Nephron progenitor cell (in vitro differentiated cells): ENCODE measurements around the gene CBR4.

Experiments used
- DNase-seq: peaks from one replicate; pipeline ENCODE4 v3.0.0; 2021
- H3K27ac Mint-ChIP-seq: 2 replicates; pipeline ENCODE4 v1.8.0; 2021; ENCODE audit warnings: mild to moderate bottlenecking, moderate library complexity, mixed read lengths
- H3K27me3 Mint-ChIP-seq: 2 replicates; pipeline ENCODE4 v1.8.0; 2021; ENCODE audit warnings: mild to moderate bottlenecking, low read depth, mixed read lengths; ENCODE audit not compliant: poor library complexity
- H3K36me3 Mint-ChIP-seq: 2 replicates; pipeline ENCODE4 v1.8.0; 2021; ENCODE audit warnings: low read depth, mixed read lengths
- H3K4me1 Mint-ChIP-seq: 2 replicates; pipeline ENCODE4 v1.8.0; 2021; ENCODE audit warnings: mixed read lengths
- H3K4me3 Mint-ChIP-seq: 2 replicates; pipeline ENCODE4 v1.8.0; 2021; ENCODE audit warnings: mild to moderate bottlenecking, moderate library complexity, mixed read lengths
- H3K9me3 Mint-ChIP-seq: 2 replicates; pipeline ENCODE4 v1.8.0; 2021; ENCODE audit warnings: mild to moderate bottlenecking, moderate library complexity, mixed read lengths
- TF ChIP-seq, protein P1 (sequence below): fragments of 200-600 bp; sonication (generic); IDR thresholded peaks from 2 replicates; pipeline ENCODE4 v1.5.0; 2021; ENCODE audit warnings: antibody characterized with exemption

CBR4 gene

DNA sequence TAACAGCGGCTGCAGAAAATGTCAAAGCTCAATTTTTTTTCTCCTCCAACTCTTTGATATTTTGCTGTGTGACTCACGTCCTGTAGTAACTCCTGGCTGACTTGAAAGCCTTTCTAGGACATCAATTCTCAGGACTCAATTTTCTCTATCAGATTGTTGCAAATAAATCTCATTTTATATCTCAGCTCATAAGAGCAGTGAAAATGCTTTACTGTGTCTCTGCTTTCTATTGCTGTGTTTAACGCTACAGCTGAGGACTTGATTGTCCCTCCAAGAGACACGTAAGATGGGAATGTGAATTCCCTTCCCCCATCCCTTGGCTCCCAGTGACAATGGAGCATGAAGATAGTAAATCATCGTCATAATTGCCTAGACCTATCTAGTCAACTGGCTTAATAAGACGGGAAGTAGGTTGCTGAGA is 20.5 kb upstream of the CBR4 start:
- Mint-ChIP-seq H3K27me3 (peaks cover 11% of the 10 kb centered on the region), H3K4me1 (peaks cover 26% of the 10 kb centered on the region), H3K36me3 (no peaks in the 10 kb centered on the region), H3K9me3 (peaks cover 6% of the 10 kb centered on the region), H3K4me3 (no peak overlapping the region), H3K27ac (no peak overlapping the region)
- DNase-seq = no peak
- TF ChIP-seq, protein P1, sequence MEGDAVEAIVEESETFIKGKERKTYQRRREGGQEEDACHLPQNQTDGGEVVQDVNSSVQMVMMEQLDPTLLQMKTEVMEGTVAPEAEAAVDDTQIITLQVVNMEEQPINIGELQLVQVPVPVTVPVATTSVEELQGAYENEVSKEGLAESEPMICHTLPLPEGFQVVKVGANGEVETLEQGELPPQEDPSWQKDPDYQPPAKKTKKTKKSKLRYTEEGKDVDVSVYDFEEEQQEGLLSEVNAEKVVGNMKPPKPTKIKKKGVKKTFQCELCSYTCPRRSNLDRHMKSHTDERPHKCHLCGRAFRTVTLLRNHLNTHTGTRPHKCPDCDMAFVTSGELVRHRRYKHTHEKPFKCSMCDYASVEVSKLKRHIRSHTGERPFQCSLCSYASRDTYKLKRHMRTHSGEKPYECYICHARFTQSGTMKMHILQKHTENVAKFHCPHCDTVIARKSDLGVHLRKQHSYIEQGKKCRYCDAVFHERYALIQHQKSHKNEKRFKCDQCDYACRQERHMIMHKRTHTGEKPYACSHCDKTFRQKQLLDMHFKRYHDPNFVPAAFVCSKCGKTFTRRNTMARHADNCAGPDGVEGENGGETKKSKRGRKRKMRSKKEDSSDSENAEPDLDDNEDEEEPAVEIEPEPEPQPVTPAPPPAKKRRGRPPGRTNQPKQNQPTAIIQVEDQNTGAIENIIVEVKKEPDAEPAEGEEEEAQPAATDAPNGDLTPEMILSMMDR = no peak

DNA sequence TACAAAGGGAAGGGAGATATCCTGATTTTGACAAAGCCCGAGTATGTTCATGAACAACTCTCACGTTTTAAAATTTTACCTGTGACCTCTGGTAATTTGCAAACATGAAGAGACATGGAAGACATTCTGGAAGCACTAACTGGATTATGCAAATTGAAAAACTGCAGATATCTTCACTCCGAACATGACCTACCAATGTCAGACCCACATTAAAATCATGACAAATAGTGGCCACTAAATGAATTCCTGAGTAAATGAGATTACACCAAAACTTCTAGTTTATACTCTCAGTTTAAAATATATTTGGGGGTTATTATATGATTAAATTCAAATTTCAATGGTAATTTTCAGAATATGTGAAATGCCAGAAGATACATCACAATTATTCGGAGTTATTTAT is 19.9 kb upstream of the CBR4 start:
- Mint-ChIP-seq H3K27me3 (peaks cover 11% of the 10 kb centered on the region), H3K9me3 (peaks cover 6% of the 10 kb centered on the region), H3K27ac (no peak overlapping the region), H3K36me3 (no peaks in the 10 kb centered on the region), H3K4me3 (no peak overlapping the region), H3K4me1 (peaks cover 26% of the 10 kb centered on the region)
- TF ChIP-seq, protein P1 = no peak
- DNase-seq = no peak

DNA sequence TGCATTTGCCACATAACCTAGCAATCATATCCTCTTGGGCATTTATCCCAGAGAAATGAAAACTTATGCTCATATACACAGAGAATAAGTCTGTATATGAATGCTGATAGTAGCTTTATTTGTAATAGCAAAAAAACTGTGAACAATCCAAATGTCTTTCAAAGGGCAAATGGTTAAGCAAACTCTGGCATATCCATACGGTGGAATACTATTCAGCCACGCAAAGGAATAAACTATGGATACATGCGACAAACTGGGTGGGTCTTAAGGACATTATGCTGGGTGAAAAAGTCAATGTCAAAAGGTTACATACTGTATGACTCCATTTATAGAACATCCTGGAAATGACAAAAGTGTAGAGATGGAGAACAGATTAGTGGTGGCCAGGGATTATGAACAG is 17.6 kb upstream of the CBR4 start:
- H3K27ac Mint-ChIP-seq = no peak overlapping the region
- TF ChIP-seq, protein P1 = no peak
- no peak for DNase-seq
- H3K9me3 Mint-ChIP-seq = peaks cover 6% of the 10 kb centered on the region
- H3K36me3 Mint-ChIP-seq = no peaks in the 10 kb centered on the region
- no peak overlapping the region for H3K4me3 Mint-ChIP-seq
- H3K4me1 Mint-ChIP-seq = peaks cover 25% of the 10 kb centered on the region
- H3K27me3 Mint-ChIP-seq = peaks cover 8% of the 10 kb centered on the region

DNA sequence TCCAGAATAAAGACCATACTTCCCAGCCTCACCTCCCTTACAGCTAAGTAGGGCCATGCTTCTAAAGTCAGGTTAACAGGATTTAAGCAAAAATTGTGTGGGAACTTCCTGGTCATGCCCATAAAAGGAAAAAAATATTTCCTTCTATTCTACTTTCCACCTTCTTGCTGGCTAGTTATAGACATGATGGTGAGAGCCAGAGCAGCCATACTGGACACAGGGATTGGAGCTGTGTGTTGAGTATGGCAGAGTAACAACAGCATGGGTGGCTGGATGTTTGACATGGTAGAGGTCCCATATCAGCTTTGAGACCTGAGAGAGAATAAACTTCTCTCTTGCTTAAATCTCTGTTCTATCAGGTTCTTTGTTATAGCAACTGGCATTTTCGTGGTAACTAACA is 15.1 kb upstream of the CBR4 start:
- H3K4me1 Mint-ChIP-seq = peaks cover 10% of the 10 kb centered on the region
- H3K9me3 Mint-ChIP-seq = peaks cover 6% of the 10 kb centered on the region
- H3K27ac Mint-ChIP-seq = no peak overlapping the region
- no peak for DNase-seq
- peaks cover 4% of the 10 kb centered on the region for H3K27me3 Mint-ChIP-seq
- H3K4me3 Mint-ChIP-seq = no peak overlapping the region
- TF ChIP-seq, protein P1 = no peak
- no peaks in the 10 kb centered on the region for H3K36me3 Mint-ChIP-seq

DNA sequence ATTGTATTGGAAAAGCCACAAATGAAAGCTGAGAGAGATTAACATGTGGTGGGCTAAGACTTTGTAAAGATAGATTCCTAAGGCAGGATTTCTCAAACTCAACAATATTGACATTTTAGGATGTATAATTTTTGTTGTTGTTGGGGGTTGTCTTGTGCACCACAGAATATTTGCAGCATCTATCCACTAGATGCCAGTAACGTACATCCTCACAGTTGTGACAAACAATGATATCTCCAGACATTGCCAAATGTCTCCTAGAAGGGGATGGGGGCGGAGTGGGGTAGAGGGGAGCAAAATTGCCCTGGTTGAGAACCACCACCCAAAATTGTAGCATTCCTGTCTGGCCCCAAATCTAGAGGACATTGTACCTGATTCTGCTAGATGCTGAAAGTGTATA is 14.7 kb upstream of the CBR4 start:
- no peaks in the 10 kb centered on the region for H3K36me3 Mint-ChIP-seq
- H3K4me3 Mint-ChIP-seq = no peak overlapping the region
- no peak for DNase-seq
- peaks cover 4% of the 10 kb centered on the region for H3K27me3 Mint-ChIP-seq
- no peak overlapping the region for H3K27ac Mint-ChIP-seq
- TF ChIP-seq, protein P1 = peak; percentile 34
- peaks cover 6% of the 10 kb centered on the region for H3K9me3 Mint-ChIP-seq
- peaks cover 6% of the 10 kb centered on the region for H3K4me1 Mint-ChIP-seq

DNA sequence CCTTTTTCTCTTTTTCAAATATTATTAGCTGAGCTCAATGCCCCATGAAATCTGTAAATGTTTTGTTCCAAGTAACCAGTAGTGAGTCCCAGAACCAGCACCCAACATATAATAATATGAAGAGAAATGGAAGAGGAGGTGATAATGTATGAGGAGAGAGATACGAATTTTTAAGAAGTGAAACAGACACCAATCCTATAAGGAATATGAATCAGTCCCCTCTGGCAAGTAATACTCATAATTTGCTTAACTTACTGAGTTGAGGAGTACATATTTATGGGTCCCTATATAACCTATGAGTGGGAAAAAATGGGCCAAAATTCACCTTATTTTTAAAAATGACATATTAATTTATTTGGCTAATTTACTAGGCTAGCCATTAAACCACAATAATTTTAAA is 8.4 kb upstream of the CBR4 start:
- no peaks in the 10 kb centered on the region for H3K36me3 Mint-ChIP-seq
- H3K27ac Mint-ChIP-seq = no peak overlapping the region
- no peak overlapping the region for H3K4me3 Mint-ChIP-seq
- no peaks in the 10 kb centered on the region for H3K9me3 Mint-ChIP-seq
- peaks cover 3% of the 10 kb centered on the region for H3K27me3 Mint-ChIP-seq
- peaks cover 7% of the 10 kb centered on the region for H3K4me1 Mint-ChIP-seq
- TF ChIP-seq, protein P1 = no peak
- DNase-seq = no peak
